HCT116 (cell line): ENCODE measurements around the gene WDPCP.
"Not testable (repeated sequence)": the region's sequence is repeated elsewhere in the genome, so short reads cannot be mapped to it uniquely, and the experiment has no call there.

Source experiments
- ATF3 ChIP-seq: IDR thresholded peaks from 2 replicates; pipeline ENCODE4 v1.6.1; 2012
- CTCF ChIP-seq, 3 experiments: fragments of 200-600 bp in 1 of 3; sonication (generic) in 1 of 3; IDR thresholded peaks in 2 of 3; conservative IDR thresholded peaks in 1 of 3; 2 replicates each; pipeline ENCODE4 v1.5.1; 2012 to 2017; ENCODE audit warnings: low read depth in 2 of 3, low read length in 2 of 3, antibody characterized with exemption in 1 of 3, borderline replicate concordance in 1 of 3, control low read depth in 1 of 3, mild to moderate bottlenecking in 1 of 3, mixed read lengths in 1 of 3, mixed run types in 1 of 3, moderate library complexity in 1 of 3; ENCODE audit not compliant: insufficient read depth in 1 of 3
- RAD21 ChIP-seq: IDR thresholded peaks from 2 replicates; pipeline ENCODE4 v1.6.1; 2012; ENCODE audit warnings: low read depth, mild to moderate bottlenecking

- not testable (repeated sequence) for TF ChIP-seq RAD21; CTCF (IDR thresholded peaks at IDR 0.05 in 2 of 3, conservative IDR thresholded peaks at IDR 0.05 in 1 of 3; ENCODE audit: borderline replicate concordance in 1 of 3, insufficient read depth in 1 of 3, low read depth in 2 of 3, low read length in 2 of 3); ATF3
These were observed 30.5 kb downstream of the WDPCP start for GRCh38 chr2:63557819-63558218.
